Breast epithelium (tissue), 4 donors: ENCODE data around the gene VRK1. TPM values are rescaled to one million over a fixed set of nuclear protein-coding genes. Genes with fewer than 3 reads are reported as not detected.

Source experiments
- DNase-seq, 2 donors: peaks; one replicate each; pipeline ENCODE4 v3.0.0-alpha.2; 2019; ENCODE audit warnings: low spot score in 2 of 2
- H3K27ac ChIP-seq, 2 donors: fragments of 200-600 bp; sonication (generic) in 1 of 2; one replicate each; pipeline ENCODE4 v1.5.1; 2016 to 2019; ENCODE audit warnings: mild to moderate bottlenecking in 1 of 2
- H3K27me3 ChIP-seq, 2 donors: fragments of 200-600 bp; sonication (generic) in 1 of 2; one replicate each; pipeline versions ENCODE4 v1.5.1 to v1.6.0; 2017 to 2019; ENCODE audit warnings: control low read depth in 1 of 2, mild to moderate bottlenecking in 1 of 2
- H3K36me3 ChIP-seq: fragments of 200-600 bp; one replicate; pipeline ENCODE4 v1.5.1; 2019
- H3K4me1 ChIP-seq, 2 donors: fragments of 200-600 bp; sonication (generic); one replicate each; pipeline ENCODE4 v1.5.1; 2016 to 2019; ENCODE audit warnings: control low read depth in 1 of 2
- H3K4me3 ChIP-seq, 3 donors: fragments of 200-600 bp; sonication (generic); 1 replicate in 2 of 3; 2 replicates in 1 of 3; pipeline ENCODE4 v1.5.1; 2016 to 2019; ENCODE audit warnings: mild to moderate bottlenecking in 3 of 3, moderate library complexity in 2 of 3
- H3K9me3 ChIP-seq, 2 donors: fragments of 200-600 bp; sonication (generic) in 1 of 2; one replicate each; pipeline ENCODE4 v1.5.1; 2016 to 2019; ENCODE audit warnings: control low read depth in 1 of 2
- CTCF ChIP-seq, 3 donors: fragments of 450-650 bp; IDR thresholded peaks; one replicate each; pipeline ENCODE4 v1.5.1; 2016 to 2017; ENCODE audit warnings: antibody characterized with exemption in 3 of 3, mild to moderate bottlenecking in 3 of 3, moderate library complexity in 3 of 3
- POLR2A ChIP-seq: fragments of 450-650 bp; IDR thresholded peaks from one replicate; pipeline ENCODE4 v1.6.1; 2016; ENCODE audit warnings: antibody characterized with exemption, mild to moderate bottlenecking, moderate library complexity
- POLR2AphosphoS5 ChIP-seq, 3 donors: sonication (generic); formaldehyde crosslinking; IDR thresholded peaks; one replicate each; pipeline ENCODE4 v1.6.1; 2017; ENCODE audit warnings: antibody characterized with exemption in 3 of 3
- intact Hi-C: fragments of 100-400 bp; cut with DNase I; formaldehyde crosslinking; loops from one replicate; pipeline ENCODE4 v1.15.1; 2023; ENCODE audit warnings: low total_unique reads
- total RNA-seq, 3 donors: library from RNA; depleted of rRNA; stranded (reverse); fragments of >200 nt; gene quantifications; one replicate each; pipeline ENCODE4 v1.1.0, GENCODE V29; 2016

The VRK1 gene
- total RNA-seq, 3 donors from 2014 or later, result 13.1 to 19.9 (median 16.7) TPM

- Histone ChIP-seq H3K4me3 (no peak overlapping the region), H3K9me3 (no peaks in the 10 kb centered on the region), H3K36me3 (no peaks in the 10 kb centered on the region), H3K27me3 (no peaks in the 10 kb centered on the region), H3K27ac (no peak overlapping the region), H3K4me1 (no peaks in the 10 kb centered on the region)
- no peak for DNase-seq
- intact Hi-C loops, result no loop called here
- TF ChIP-seq CTCF (IDR thresholded peaks at IDR 0.05) (no peak), POLR2AphosphoS5 (IDR thresholded peaks at IDR 0.05) (no peak), POLR2A (no peak)
Observed at GRCh38 chr14:96849733-96850132, 52.6 kb downstream of the VRK1 start.

GRCh38 chr14:96851694-96852381 is 54.7 kb downstream of the VRK1 start:
- no peak overlapping the region for H3K27ac ChIP-seq
- no peak for TF ChIP-seq CTCF (IDR thresholded peaks at IDR 0.05)
- TF ChIP-seq POLR2A, result no peak
- no peak for TF ChIP-seq POLR2AphosphoS5 (IDR thresholded peaks at IDR 0.05)
- H3K4me1 ChIP-seq, result no peaks in the 10 kb centered on the region
- no peak for DNase-seq
- H3K27me3 ChIP-seq, result no peaks in the 10 kb centered on the region
- no peaks in the 10 kb centered on the region for H3K9me3 ChIP-seq
- intact Hi-C loops, result no loop called here
- no peak overlapping the region for H3K4me3 ChIP-seq
- no peaks in the 10 kb centered on the region for H3K36me3 ChIP-seq

- Histone ChIP-seq H3K36me3 (no peaks in the 10 kb centered on the region), H3K9me3 (no peaks in the 10 kb centered on the region), H3K4me1 (no peaks in the 10 kb centered on the region), H3K27me3 (no peaks in the 10 kb centered on the region), H3K4me3 (no peak overlapping the region), H3K27ac (no peak overlapping the region)
- intact Hi-C loops, result no loop called here
- TF ChIP-seq CTCF (IDR thresholded peaks at IDR 0.05) (peak; percentile 37 to 50 (median 43)), POLR2AphosphoS5 (IDR thresholded peaks at IDR 0.05) (no peak)
- no peak for DNase-seq
Observed at GRCh38 chr14:96852823-96853422, 55.7 kb downstream of the VRK1 start.

- Histone ChIP-seq H3K36me3 (no peaks in the 10 kb centered on the region), H3K4me3 (no peak overlapping the region), H3K9me3 (no peaks in the 10 kb centered on the region), H3K27ac (no peak overlapping the region), H3K4me1 (no peaks in the 10 kb centered on the region), H3K27me3 (no peaks in the 10 kb centered on the region)
- intact Hi-C loops, result no loop called here
- TF ChIP-seq POLR2A (no peak), CTCF (IDR thresholded peaks at IDR 0.05) (no peak), POLR2AphosphoS5 (IDR thresholded peaks at IDR 0.05) (no peak)
- no peak for DNase-seq
Observed at GRCh38 chr14:96858643-96859042, 61.5 kb downstream of the VRK1 start.

- Histone ChIP-seq H3K27ac (no peak overlapping the region), H3K36me3 (no peaks in the 10 kb centered on the region), H3K4me3 (no peak overlapping the region), H3K4me1 (no peaks in the 10 kb centered on the region), H3K27me3 (no peaks in the 10 kb centered on the region), H3K9me3 (no peaks in the 10 kb centered on the region)
- TF ChIP-seq POLR2A (no peak), CTCF (IDR thresholded peaks at IDR 0.05) (no peak), POLR2AphosphoS5 (IDR thresholded peaks at IDR 0.05) (no peak)
- intact Hi-C loops, result no loop called here
- no peak for DNase-seq
Observed at GRCh38 chr14:96861568-96862310, 64.6 kb downstream of the VRK1 start.
